HFF-Myc (cell line): ENCODE data around the gene YPEL2.

Experiments
- DNase-seq: peaks from one replicate; pipeline ENCODE4 v3.0.0-alpha.2; 2011; ENCODE audit warnings: low read depth; ENCODE audit errors: extremely low read depth
- H3K4me3 ChIP-seq: replicated peaks from 2 replicates; pipeline ENCODE4 v1.5.1; 2011; ENCODE audit warnings: low read depth, mild to moderate bottlenecking, control low read depth, low read length
- CTCF ChIP-seq: IDR thresholded peaks from 2 replicates; pipeline ENCODE4 v1.5.1; 2012; ENCODE audit warnings: mild to moderate bottlenecking, low read depth, low read length, control low read depth; ENCODE audit errors: missing control alignments

The YPEL2 gene

DNA sequence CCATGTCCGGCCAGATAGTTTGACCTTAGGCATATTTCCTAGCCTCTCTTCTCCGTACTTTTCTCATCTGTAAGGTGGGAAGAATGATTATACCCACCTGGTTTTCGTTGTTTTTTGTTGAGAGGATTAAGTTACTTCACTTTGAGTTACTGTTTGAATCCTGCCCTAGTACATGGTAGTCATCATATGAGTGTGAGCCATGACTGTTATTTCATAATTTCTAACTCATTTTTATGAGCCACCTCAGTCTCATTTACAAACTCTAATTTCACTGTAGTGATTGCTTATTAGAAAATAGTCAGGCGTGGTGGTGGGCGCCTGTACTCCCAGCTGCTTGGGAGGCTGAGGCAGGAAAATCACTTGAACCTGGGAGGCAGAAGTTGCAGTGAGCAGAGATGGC is 45.1 kb downstream of the YPEL2 start:
- TF ChIP-seq CTCF = no peak
- no peak for DNase-seq
- H3K4me3 ChIP-seq = no peak overlapping the region

DNA sequence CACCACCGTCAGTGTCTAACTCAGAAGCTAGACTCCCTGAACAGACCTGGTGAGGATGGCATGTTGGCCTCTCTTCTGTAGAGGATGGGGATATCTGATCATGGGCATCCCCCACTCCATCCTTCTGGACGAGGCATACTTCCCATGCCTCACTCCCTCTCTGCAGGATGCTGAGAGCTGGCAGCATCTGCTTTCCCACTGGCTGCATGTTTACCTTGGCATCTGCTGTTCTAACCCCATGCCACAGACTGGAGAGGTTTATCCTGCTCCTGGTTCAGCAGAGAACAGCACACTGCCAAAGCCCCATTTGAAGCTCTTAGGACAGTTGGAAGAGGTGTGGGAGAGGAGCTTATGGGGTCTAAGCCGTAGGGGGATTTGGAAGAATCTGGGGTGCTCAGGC is 46.0 kb downstream of the YPEL2 start:
- no peak for TF ChIP-seq CTCF
- H3K4me3 ChIP-seq = no peak overlapping the region
- no peak for DNase-seq

GRCh38 chr17:59378675-59379074 is 47.2 kb downstream of the YPEL2 start:
- DNase-seq = no peak
- no peak for TF ChIP-seq CTCF
- no peak overlapping the region for H3K4me3 ChIP-seq

DNA sequence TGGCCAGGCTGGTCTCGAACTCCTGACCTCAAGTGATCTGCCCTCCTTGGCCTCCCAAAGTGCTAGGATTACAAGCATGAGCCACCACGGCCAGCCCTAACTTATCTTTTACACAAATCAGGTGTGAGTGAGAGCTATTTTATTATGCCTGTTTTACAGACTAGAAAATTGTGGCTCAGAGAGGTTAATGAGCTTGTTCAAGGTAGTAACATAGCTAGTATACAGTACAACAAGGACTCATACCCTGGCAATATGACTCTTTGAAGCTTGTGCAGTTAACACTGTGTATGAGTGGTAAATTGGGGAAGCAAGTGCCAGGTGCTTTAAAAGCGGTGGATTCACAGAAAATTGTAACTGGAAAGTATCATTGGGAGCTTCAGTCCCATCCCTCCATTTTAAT is 49.0 kb downstream of the YPEL2 start:
- DNase-seq = no peak
- TF ChIP-seq CTCF = no peak
- H3K4me3 ChIP-seq = no peak overlapping the region

DNA sequence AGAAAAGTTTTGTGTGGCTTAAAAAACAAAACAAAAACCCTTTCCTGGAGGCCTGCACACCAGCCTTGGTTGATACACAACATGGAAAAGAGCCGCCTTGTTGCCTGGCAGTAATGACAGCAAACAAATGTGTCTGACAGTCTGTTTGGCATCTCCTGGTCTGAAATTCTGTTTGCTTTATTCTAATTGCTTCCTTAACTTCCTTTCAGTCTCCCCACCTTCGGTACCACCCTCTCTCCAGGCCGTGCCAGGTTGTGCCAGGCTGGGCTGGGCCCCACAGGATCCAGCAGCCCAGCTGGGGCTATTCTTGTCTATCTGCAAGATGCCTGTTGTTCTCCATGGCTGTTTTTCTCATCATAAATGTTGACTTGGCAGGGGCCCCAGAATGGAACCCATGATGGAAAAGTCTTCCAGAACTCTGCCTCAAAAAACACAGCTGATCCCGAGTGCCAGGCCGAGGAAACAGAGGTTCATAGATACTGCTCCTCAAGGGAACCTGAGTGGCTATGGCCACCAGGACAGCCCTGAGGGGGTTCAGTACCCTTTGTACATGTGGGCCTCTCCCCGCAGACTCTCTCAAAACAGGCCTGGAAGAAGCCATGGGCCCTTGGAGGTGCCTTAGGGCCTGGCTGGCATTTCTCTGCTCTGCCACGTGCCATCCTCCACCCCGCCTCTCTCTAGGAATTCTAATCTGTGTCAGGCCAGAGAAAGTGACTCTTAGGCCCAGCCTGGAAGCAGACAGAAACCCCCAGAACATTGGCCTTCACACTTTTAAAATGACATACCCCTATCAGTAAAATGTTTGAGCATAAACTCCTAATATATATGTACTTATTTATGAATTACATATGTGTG is 50.5 kb downstream of the YPEL2 start:
- no peak for DNase-seq

GRCh38 chr17:59383893-59384292 is 52.4 kb downstream of the YPEL2 start:
- TF ChIP-seq CTCF = no peak
- no peak for DNase-seq
- H3K4me3 ChIP-seq = no peak overlapping the region

More for the DNA sequence above, 50.5 kb downstream of the YPEL2 start:
- TF ChIP-seq CTCF = no peak
- no peak overlapping the region for H3K4me3 ChIP-seq
